Gastrocnemius medialis (tissue), 4 donors: ENCODE data around the gene TSPAN2. TPM values are rescaled to one million over a fixed set of nuclear protein-coding genes. Genes with fewer than 3 reads are reported as not detected.

Experiments
- ATAC-seq, 2 donors: fragments of 150-250 bp; one replicate each; pipeline ENCODE4 v1.9.1; 2016
- DNase-seq, 2 donors: peaks; one replicate each; pipeline ENCODE4 v3.0.0-alpha.2; 2019
- H3K27ac ChIP-seq, 4 donors: fragments of 200-600 bp; sonication (generic); 1 replicate in 1 of 4; 2 replicates in 3 of 4; pipeline ENCODE4 v1.5.1; 2016 to 2018; ENCODE audit warnings: mild to moderate bottlenecking in 2 of 4, moderate library complexity in 1 of 4
- H3K27me3 ChIP-seq, 3 donors: fragments of 200-600 bp; sonication (generic) in 2 of 3; 1 replicate in 1 of 3; 2 replicates in 2 of 3; pipeline versions ENCODE4 v1.5.1 to v1.6.0; 2016 to 2019; ENCODE audit warnings: mild to moderate bottlenecking in 1 of 3, moderate library complexity in 1 of 3
- H3K36me3 ChIP-seq, 2 donors: fragments of 200-600 bp; sonication (generic) in 1 of 2; one replicate each; pipeline ENCODE4 v1.5.1; 2017 to 2018
- H3K4me1 ChIP-seq, 2 donors: fragments of 200-600 bp; sonication (generic) in 1 of 2; one replicate each; pipeline ENCODE4 v1.5.1; 2016 to 2017; ENCODE audit warnings: mild to moderate bottlenecking in 2 of 2
- H3K4me3 ChIP-seq, 4 donors: fragments of 200-600 bp; sonication (generic) in 3 of 4; 1 replicate in 1 of 4; 2 replicates in 3 of 4; pipeline ENCODE4 v1.5.1; 2016 to 2019; ENCODE audit warnings: mild to moderate bottlenecking in 2 of 4
- H3K9me3 ChIP-seq, 3 donors: fragments of 200-600 bp; sonication (generic) in 2 of 3; 1 replicate in 1 of 3; 2 replicates in 2 of 3; pipeline ENCODE4 v1.5.1; 2016 to 2019
- POLR2A ChIP-seq, 2 donors: fragments of 450-650 bp; IDR thresholded peaks; one replicate each; pipeline ENCODE4 v1.6.1; 2017; ENCODE audit warnings: antibody characterized with exemption in 2 of 2, mild to moderate bottlenecking in 2 of 2, moderate library complexity in 2 of 2
- in situ Hi-C, 4 donors: fragments of 200-750 bp; cut with MboI; loops; one replicate each; pipeline versions ENCODE4 v1.15.0 to v1.8.0; 2017; ENCODE audit warnings: low sequenced_read_pairs in 4 of 4
- intact Hi-C: fragments of 100-400 bp; cut with DNase I; formaldehyde crosslinking; loops from one replicate; pipeline ENCODE4 v1.15.1; 2023; ENCODE audit warnings: low total_unique reads
- total RNA-seq, 4 donors: library from RNA; depleted of rRNA; stranded (reverse); fragments of >200 nt; gene quantifications; one replicate each; pipeline versions ENCODE4 v1.1.0 to v1.2.3, GENCODE V29; 2016
- TF ChIP-seq, protein P1 (sequence below), 5 experiments: fragments of 450-650 bp in 3 of 5; fragments of 200-600 bp in 2 of 5; sonication (generic) in 2 of 5; IDR thresholded peaks in 4 of 5; conservative IDR thresholded peaks in 1 of 5; 1 replicate in 4 of 5; 2 replicates in 1 of 5; pipeline ENCODE4 v1.5.1; 2016 to 2019; ENCODE audit warnings: antibody characterized with exemption in 5 of 5, mild to moderate bottlenecking in 3 of 5, moderate library complexity in 3 of 5

The TSPAN2 gene
- total RNA-seq, 4 donors from 2014 or later, result 0.70 to 2.6 (median 2.0) TPM; not detected in 1

DNA sequence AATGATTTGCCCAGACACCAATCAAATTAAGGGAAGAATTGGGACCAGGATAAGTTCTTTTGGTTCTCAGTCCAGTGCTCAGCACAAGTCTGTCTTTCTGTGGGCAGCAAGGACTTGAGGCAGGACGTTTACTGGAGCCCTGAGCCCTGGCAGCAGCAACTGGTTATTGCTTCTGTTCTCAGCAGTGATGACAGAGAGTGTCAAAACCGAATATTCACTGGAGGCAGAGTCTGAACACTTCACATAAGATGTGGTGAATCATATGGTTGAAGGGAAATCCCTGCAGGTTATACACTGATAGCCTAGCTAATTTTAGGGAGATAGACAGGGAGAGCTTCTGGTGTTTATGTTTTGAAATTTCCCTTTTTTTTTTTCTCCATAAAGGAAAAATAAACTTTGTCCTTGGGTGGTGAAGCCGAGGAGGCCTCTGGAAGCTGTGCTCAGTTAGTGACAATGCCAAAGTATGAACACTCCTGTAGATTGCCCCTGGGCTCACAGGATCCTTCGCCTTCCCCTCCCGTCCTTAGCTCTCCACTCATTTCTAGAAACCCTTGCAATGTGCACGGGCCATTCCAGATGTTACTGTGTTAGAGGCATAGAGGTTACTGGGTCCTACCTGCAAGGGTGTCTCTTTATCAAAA, 26.3 kb upstream of the TSPAN2 start:
- no peak overlapping the region for H3K27ac ChIP-seq
- H3K4me1 ChIP-seq, result no peaks in the 10 kb centered on the region
- H3K4me3 ChIP-seq, result no peak overlapping the region
- intact Hi-C loops (no loop called here), in situ Hi-C loops (no loop called here)
- no peaks in the 10 kb centered on the region for H3K27me3 ChIP-seq
- ATAC-seq (no peak), DNase-seq (no peak)
- TF ChIP-seq, protein P1, sequence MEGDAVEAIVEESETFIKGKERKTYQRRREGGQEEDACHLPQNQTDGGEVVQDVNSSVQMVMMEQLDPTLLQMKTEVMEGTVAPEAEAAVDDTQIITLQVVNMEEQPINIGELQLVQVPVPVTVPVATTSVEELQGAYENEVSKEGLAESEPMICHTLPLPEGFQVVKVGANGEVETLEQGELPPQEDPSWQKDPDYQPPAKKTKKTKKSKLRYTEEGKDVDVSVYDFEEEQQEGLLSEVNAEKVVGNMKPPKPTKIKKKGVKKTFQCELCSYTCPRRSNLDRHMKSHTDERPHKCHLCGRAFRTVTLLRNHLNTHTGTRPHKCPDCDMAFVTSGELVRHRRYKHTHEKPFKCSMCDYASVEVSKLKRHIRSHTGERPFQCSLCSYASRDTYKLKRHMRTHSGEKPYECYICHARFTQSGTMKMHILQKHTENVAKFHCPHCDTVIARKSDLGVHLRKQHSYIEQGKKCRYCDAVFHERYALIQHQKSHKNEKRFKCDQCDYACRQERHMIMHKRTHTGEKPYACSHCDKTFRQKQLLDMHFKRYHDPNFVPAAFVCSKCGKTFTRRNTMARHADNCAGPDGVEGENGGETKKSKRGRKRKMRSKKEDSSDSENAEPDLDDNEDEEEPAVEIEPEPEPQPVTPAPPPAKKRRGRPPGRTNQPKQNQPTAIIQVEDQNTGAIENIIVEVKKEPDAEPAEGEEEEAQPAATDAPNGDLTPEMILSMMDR (IDR thresholded peaks at IDR 0.05 in 4 of 5, conservative IDR thresholded peaks at IDR 0.05 in 1 of 5), result no peak
- no peak for TF ChIP-seq POLR2A (IDR thresholded peaks at IDR 0.05)
- no peaks in the 10 kb centered on the region for H3K36me3 ChIP-seq
- H3K9me3 ChIP-seq, result no peaks in the 10 kb centered on the region

DNA sequence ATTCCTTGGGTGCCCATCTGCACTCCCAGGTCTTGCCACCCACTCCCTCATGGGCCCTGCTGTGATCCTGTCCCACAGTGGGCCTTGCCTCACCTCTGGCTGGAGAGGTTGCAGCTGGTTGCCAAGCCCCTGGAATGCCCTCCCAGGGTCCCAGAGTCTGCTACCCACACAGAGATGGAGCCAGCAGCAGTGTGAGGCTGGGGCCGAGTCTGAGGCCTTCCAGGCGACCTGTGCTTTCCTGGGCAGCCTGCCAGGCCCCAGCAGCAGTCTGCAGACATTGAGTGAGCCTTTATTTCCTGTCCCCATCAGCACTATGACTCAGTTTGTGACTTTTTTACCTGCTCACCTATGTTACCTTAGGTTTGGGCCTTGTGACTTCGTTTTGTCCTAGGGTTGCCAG, 25.0 kb upstream of the TSPAN2 start:
- Histone ChIP-seq H3K36me3 (no peaks in the 10 kb centered on the region), H3K4me3 (no peak overlapping the region), H3K9me3 (no peaks in the 10 kb centered on the region), H3K27ac (no peak overlapping the region), H3K4me1 (no peaks in the 10 kb centered on the region), H3K27me3 (no peaks in the 10 kb centered on the region)
- DNase-seq, result no peak
- intact Hi-C loops, result no loop called here
- in situ Hi-C loops, result loop anchor here in 3 of 4 donors (5.0 kb wide), 2 partner anchors 132 to 137 kb away; no protein-coding TSS in a partner anchor
- ATAC-seq, result no peak
- no peak for TF ChIP-seq POLR2A (IDR thresholded peaks at IDR 0.05)
- TF ChIP-seq, protein P1 (IDR thresholded peaks at IDR 0.05 in 4 of 5, conservative IDR thresholded peaks at IDR 0.05 in 1 of 5), result no peak

DNA sequence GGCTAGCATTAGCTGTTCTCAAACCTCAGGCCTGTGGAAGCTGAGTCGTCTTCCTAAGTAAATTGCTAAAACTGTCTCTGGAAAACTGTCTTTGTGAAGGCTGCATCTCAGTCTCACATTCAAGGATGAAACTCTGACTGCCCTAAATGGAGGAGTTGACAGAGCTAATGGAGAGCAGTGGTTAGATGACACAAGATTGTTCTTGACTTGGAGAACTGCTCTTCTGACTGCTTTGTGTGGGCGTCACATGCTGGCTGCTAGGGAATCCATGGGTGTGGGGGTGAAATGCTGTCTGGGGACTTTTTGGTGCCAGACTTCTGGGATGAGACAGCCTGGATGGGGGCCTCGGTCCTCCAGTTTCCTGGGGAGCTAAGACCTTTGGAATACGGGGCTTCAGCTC, 24.5 kb upstream of the TSPAN2 start:
- no peak overlapping the region for H3K27ac ChIP-seq
- intact Hi-C loops (loop anchor here (1.0 kb wide), 1 partner anchor 134 kb away; no protein-coding TSS in a partner anchor), in situ Hi-C loops (loop anchor here in 3 of 4 donors (5.0 kb wide), 2 partner anchors 131 to 136 kb away; no protein-coding TSS in a partner anchor)
- no peaks in the 10 kb centered on the region for H3K36me3 ChIP-seq
- no peaks in the 10 kb centered on the region for H3K27me3 ChIP-seq
- H3K4me3 ChIP-seq, result no peak overlapping the region
- H3K9me3 ChIP-seq, result no peaks in the 10 kb centered on the region
- H3K4me1 ChIP-seq, result no peaks in the 10 kb centered on the region
- no peak for ATAC-seq
- TF ChIP-seq, protein P1 (IDR thresholded peaks at IDR 0.05 in 4 of 5, conservative IDR thresholded peaks at IDR 0.05 in 1 of 5), result no peak
- TF ChIP-seq POLR2A (IDR thresholded peaks at IDR 0.05), result no peak
- no peak for DNase-seq

DNA sequence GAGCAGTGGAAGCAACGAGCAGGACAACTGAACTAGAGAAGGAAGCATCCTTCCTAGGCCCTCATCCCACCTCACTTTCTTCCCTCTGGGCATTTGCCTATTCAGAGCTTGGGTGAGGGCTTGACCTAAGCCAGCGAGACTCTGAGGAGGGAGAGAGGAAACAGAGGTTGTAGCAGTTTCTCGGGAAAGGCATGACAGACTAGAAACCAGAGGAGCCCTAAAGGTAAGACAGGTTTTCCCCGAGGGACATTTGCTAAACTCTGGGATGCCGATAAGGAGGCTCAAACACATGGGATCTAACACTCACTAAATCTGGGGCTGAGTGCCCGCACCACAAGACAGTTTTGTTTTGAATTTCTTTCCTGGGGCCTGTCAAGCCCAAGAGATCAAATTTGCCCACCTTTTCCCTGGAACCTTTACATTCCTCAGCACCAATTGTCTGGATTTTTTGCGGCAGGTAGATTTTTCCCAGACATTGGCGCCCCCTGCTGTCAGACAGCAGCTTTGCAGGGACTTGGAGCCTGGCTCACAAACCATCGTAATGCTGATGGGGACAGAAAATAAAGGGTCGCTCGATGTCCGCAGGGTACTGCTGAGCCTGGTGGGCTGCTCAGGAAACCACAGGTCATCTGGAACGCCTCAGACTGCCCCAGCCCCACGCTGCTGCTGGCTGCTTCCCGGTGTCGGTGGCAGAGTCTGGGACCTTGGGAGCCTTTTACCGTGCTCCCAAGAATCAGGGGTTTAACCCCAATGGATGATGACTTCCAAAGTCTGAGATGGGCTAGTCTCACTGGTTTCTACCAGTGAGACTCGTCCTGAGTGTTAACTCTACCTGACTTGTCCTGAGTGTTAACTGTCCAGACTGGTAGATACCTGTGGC, 23.4 kb upstream of the TSPAN2 start:
- H3K36me3 ChIP-seq, result no peaks in the 10 kb centered on the region
- ATAC-seq (peak in 1 of 2 donors; percentile 41), DNase-seq (no peak)
- no peaks in the 10 kb centered on the region for H3K4me1 ChIP-seq
- no peaks in the 10 kb centered on the region for H3K9me3 ChIP-seq
- H3K27me3 ChIP-seq, result no peaks in the 10 kb centered on the region
- H3K4me3 ChIP-seq, result no peak overlapping the region
- intact Hi-C loops (loop anchor here (1.0 kb wide), 1 partner anchor 133 kb away; no protein-coding TSS in a partner anchor), in situ Hi-C loops (loop anchor here in 3 of 4 donors (5.0 kb wide), 2 partner anchors 130 to 135 kb away; no protein-coding TSS in a partner anchor)
- TF ChIP-seq, protein P1 (IDR thresholded peaks at IDR 0.05 in 4 of 5, conservative IDR thresholded peaks at IDR 0.05 in 1 of 5), result peak; percentile 63 to 90 (median 85)
- TF ChIP-seq POLR2A (IDR thresholded peaks at IDR 0.05), result no peak
- no peak overlapping the region for H3K27ac ChIP-seq
